Breast epithelium (tissue), 3 donors: ENCODE results near the gene CLCA2.

Source experiments
- CTCF ChIP-seq, 3 donors: fragments of 450-650 bp; IDR thresholded peaks; one replicate each; pipeline ENCODE4 v1.5.1; 2016 to 2017; ENCODE audit warnings: antibody characterized with exemption in 3 of 3, mild to moderate bottlenecking in 3 of 3, moderate library complexity in 3 of 3
- POLR2A ChIP-seq: fragments of 450-650 bp; IDR thresholded peaks from one replicate; pipeline ENCODE4 v1.6.1; 2016; ENCODE audit warnings: antibody characterized with exemption, mild to moderate bottlenecking, moderate library complexity
- POLR2AphosphoS5 ChIP-seq, 3 donors: sonication (generic); formaldehyde crosslinking; IDR thresholded peaks; one replicate each; pipeline ENCODE4 v1.6.1; 2017; ENCODE audit warnings: antibody characterized with exemption in 3 of 3

GRCh38 chr1:86381223-86381622 is 42.7 kb upstream of the CLCA2 start:
- TF ChIP-seq POLR2A (no peak), CTCF (IDR thresholded peaks at IDR 0.05) (no peak), POLR2AphosphoS5 (IDR thresholded peaks at IDR 0.05) (no peak)
